GM23338 (cell line): ENCODE results near the gene C1orf21. TPM values are rescaled to one million over a fixed set of nuclear protein-coding genes. Genes with fewer than 3 reads are reported as not detected.

Experiments used
- ATAC-seq: fragments of 200-7000 bp; cut with Tn5 transposase; 3 replicates; pipeline ENCODE4 v1.9.1; 2020
- DNase-seq: peaks from one replicate; pipeline ENCODE4 v3.0.0-alpha.2; 2015; ENCODE audit warnings: low spot score
- H2AFZ ChIP-seq: fragments of 200-600 bp; sonication (generic); 2 replicates; pipeline ENCODE4 v1.8.0; 2016; ENCODE audit warnings: antibody characterized with exemption, mild to moderate bottlenecking, moderate library complexity
- H3F3A ChIP-seq: fragments of 200-600 bp; sonication (generic); replicated peaks from 2 replicates; pipeline ENCODE4 v1.8.0; 2017; ENCODE audit warnings: antibody characterized with exemption, mixed run types, low read depth
- H3K27ac ChIP-seq: fragments of 200-600 bp; sonication (generic); 2 replicates; pipeline ENCODE4 v1.6.1; 2016; ENCODE audit warnings: low read depth
- H3K27me3 ChIP-seq: fragments of 200-600 bp; sonication (generic); 2 replicates; pipeline ENCODE4 v1.8.0; 2016; ENCODE audit warnings: mild to moderate bottlenecking, mixed run types, moderate library complexity; ENCODE audit not compliant: insufficient read depth
- H3K36me3 ChIP-seq: fragments of 200-600 bp; sonication (generic); 2 replicates; pipeline ENCODE4 v1.8.0; 2016; ENCODE audit warnings: mild to moderate bottlenecking; ENCODE audit not compliant: insufficient read depth
- H3K4me1 ChIP-seq: fragments of 200-600 bp; sonication (generic); 2 replicates; pipeline ENCODE4 v1.8.0; 2016; ENCODE audit warnings: mild to moderate bottlenecking, moderate library complexity; ENCODE audit not compliant: insufficient read depth
- H3K4me2 ChIP-seq: fragments of 200-600 bp; sonication (generic); 2 replicates; pipeline ENCODE4 v1.7.1; 2017; ENCODE audit warnings: mixed run types
- H3K4me3 ChIP-seq: fragments of 200-600 bp; sonication (generic); 2 replicates; pipeline ENCODE4 v1.6.1; 2016; ENCODE audit warnings: mixed run types
- H3K79me2 ChIP-seq: fragments of 200-600 bp; sonication (generic); replicated peaks from 2 replicates; pipeline ENCODE4 v1.8.0; 2017; ENCODE audit warnings: mild to moderate bottlenecking; ENCODE audit not compliant: insufficient read depth
- H3K9me2 ChIP-seq: fragments of 200-600 bp; sonication (generic); 2 replicates; pipeline ENCODE4 v1.8.0; 2017; ENCODE audit not compliant: insufficient read depth
- H4K20me1 ChIP-seq: fragments of 200-600 bp; sonication (generic); replicated peaks from 2 replicates; pipeline ENCODE4 v1.8.0; 2017; ENCODE audit warnings: mild to moderate bottlenecking; ENCODE audit not compliant: insufficient read depth
- H3K27ac Mint-ChIP-seq: 2 replicates; pipeline ENCODE4 v1.8.0; 2020; ENCODE audit warnings: inconsistent platforms, mild to moderate bottlenecking, moderate library complexity, mixed read lengths
- H3K27me3 Mint-ChIP-seq: 3 replicates; pipeline ENCODE4 v1.8.0; 2022; ENCODE audit warnings: low read depth, mild to moderate bottlenecking, moderate library complexity, mixed read lengths, inconsistent platforms; ENCODE audit not compliant: insufficient read depth, poor library complexity
- H3K36me3 Mint-ChIP-seq: 3 replicates; pipeline ENCODE4 v1.8.0; 2021; ENCODE audit warnings: low read depth, mild to moderate bottlenecking, inconsistent platforms, moderate library complexity, mixed read lengths
- H3K4me1 Mint-ChIP-seq: 3 replicates; pipeline ENCODE4 v1.8.0; 2020; ENCODE audit warnings: mild to moderate bottlenecking, inconsistent platforms, mixed read lengths
- H3K4me3 Mint-ChIP-seq: 3 replicates; pipeline ENCODE4 v1.8.0; 2021; ENCODE audit warnings: moderate library complexity, mild to moderate bottlenecking, inconsistent platforms, mixed read lengths
- H3K9me3 Mint-ChIP-seq: 3 replicates; pipeline ENCODE4 v1.8.0; 2020; ENCODE audit warnings: moderate library complexity, mild to moderate bottlenecking, inconsistent platforms, mixed read lengths
- POLR2AphosphoS5 ChIP-seq: IDR thresholded peaks from 2 replicates; pipeline ENCODE4 v1.6.1; 2016; ENCODE audit warnings: antibody characterized with exemption, low read depth
- ZNF114 ChIP-seq: fragments of 250-450 bp; sonication (Bioruptor Pico); IDR thresholded peaks from 2 replicates; pipeline ENCODE4 v1.5.0; 2020; ENCODE audit warnings: mild to moderate bottlenecking, moderate library complexity
- ZNF331 ChIP-seq: fragments of 250-450 bp; sonication (Bioruptor Pico); IDR thresholded peaks from 2 replicates; pipeline ENCODE4 v1.5.0; 2020; ENCODE audit warnings: low read depth, mild to moderate bottlenecking, moderate library complexity
- polyA plus RNA-seq: library from polyadenylated mRNA; unstranded; fragments of >200 nt; fragmentation: Nextera tagmentation; extraction: Ambion mirVana; gene quantifications from 2 replicates; pipeline ENCODE4 v1.2.1, GENCODE V29; 2016
- total RNA-seq: library from RNA; depleted of rRNA; stranded (reverse); fragments of >200 nt; shearing (Covaris generic); gene quantifications from 2 replicates; pipeline ENCODE4 v1.2.3, GENCODE V29; 2014
- TF ChIP-seq, protein P1 (sequence below): fragments of 250-450 bp; sonication (Bioruptor Pico); IDR thresholded peaks from 2 replicates; pipeline ENCODE4 v1.5.0; 2020; ENCODE audit warnings: mild to moderate bottlenecking, moderate library complexity
- TF ChIP-seq, protein P2 (sequence below), 2 experiments: fragments of 200-600 bp in 1 of 2; sonication (generic) in 1 of 2; conservative IDR thresholded peaks; 2 replicates each; pipeline versions ENCODE4 v1.5.1 to v1.6.1; 2016 to 2017; ENCODE audit warnings: antibody characterized with exemption in 2 of 2, low read depth in 2 of 2, mild to moderate bottlenecking in 2 of 2, moderate library complexity in 1 of 2

The C1orf21 gene
- total and polyA plus RNA-seq, 2 experiments from 2014 or later = 28.0 to 40.4 TPM

DNA sequence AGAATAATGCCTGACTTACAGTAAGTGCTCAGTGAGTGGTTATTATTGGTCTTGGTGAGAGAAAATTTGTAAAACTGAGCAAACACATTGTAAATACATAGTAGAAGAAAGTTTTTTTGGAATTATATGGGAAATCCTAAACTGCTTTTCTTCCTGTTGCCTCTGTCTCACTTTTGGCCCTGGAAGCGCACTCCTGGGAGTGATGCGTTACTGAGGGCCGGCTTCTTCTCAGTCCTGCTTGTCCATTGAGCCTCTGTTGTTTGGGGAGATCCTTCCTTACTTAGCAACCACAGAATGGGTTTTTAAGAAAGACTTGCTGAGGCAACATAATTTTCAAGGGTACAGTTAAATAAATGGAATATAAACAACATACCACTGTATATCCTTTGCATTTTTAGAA lies 201.9 kb downstream of the C1orf21 start (continued):
- TF ChIP-seq, protein P1, sequence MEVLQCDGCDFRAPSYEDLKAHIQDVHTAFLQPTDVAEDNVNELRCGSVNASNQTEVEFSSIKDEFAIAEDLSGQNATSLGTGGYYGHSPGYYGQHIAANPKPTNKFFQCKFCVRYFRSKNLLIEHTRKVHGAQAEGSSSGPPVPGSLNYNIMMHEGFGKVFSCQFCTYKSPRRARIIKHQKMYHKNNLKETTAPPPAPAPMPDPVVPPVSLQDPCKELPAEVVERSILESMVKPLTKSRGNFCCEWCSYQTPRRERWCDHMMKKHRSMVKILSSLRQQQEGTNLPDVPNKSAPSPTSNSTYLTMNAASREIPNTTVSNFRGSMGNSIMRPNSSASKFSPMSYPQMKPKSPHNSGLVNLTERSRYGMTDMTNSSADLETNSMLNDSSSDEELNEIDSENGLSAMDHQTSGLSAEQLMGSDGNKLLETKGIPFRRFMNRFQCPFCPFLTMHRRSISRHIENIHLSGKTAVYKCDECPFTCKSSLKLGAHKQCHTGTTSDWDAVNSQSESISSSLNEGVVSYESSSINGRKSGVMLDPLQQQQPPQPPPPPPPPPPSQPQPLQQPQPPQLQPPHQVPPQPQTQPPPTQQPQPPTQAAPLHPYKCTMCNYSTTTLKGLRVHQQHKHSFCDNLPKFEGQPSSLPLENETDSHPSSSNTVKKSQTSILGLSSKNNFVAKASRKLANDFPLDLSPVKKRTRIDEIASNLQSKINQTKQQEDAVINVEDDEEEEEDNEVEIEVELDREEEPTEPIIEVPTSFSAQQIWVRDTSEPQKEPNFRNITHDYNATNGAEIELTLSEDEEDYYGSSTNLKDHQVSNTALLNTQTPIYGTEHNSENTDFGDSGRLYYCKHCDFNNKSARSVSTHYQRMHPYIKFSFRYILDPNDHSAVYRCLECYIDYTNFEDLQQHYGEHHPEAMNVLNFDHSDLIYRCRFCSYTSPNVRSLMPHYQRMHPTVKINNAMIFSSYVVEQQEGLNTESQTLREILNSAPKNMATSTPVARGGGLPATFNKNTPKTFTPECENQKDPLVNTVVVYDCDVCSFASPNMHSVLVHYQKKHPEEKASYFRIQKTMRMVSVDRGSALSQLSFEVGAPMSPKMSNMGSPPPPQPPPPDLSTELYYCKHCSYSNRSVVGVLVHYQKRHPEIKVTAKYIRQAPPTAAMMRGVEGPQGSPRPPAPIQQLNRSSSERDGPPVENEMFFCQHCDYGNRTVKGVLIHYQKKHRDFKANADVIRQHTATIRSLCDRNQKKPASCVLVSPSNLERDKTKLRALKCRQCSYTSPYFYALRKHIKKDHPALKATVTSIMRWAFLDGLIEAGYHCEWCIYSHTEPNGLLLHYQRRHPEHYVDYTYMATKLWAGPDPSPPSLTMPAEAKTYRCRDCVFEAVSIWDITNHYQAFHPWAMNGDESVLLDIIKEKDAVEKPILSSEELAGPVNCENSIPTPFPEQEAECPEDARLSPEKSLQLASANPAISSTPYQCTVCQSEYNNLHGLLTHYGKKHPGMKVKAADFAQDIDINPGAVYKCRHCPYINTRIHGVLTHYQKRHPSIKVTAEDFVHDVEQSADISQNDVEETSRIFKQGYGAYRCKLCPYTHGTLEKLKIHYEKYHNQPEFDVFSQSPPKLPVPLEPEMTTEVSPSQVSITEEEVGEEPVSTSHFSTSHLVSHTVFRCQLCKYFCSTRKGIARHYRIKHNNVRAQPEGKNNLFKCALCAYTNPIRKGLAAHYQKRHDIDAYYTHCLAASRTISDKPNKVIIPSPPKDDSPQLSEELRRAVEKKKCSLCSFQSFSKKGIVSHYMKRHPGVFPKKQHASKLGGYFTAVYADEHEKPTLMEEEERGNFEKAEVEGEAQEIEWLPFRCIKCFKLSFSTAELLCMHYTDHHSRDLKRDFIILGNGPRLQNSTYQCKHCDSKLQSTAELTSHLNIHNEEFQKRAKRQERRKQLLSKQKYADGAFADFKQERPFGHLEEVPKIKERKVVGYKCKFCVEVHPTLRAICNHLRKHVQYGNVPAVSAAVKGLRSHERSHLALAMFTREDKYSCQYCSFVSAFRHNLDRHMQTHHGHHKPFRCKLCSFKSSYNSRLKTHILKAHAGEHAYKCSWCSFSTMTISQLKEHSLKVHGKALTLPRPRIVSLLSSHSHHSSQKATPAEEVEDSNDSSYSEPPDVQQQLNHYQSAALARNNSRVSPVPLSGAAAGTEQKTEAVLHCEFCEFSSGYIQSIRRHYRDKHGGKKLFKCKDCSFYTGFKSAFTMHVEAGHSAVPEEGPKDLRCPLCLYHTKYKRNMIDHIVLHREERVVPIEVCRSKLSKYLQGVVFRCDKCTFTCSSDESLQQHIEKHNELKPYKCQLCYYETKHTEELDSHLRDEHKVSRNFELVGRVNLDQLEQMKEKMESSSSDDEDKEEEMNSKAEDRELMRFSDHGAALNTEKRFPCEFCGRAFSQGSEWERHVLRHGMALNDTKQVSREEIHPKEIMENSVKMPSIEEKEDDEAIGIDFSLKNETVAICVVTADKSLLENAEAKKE (CRISPR knock-in tag) = no peak
- no peak for TF ChIP-seq ZNF114

DNA sequence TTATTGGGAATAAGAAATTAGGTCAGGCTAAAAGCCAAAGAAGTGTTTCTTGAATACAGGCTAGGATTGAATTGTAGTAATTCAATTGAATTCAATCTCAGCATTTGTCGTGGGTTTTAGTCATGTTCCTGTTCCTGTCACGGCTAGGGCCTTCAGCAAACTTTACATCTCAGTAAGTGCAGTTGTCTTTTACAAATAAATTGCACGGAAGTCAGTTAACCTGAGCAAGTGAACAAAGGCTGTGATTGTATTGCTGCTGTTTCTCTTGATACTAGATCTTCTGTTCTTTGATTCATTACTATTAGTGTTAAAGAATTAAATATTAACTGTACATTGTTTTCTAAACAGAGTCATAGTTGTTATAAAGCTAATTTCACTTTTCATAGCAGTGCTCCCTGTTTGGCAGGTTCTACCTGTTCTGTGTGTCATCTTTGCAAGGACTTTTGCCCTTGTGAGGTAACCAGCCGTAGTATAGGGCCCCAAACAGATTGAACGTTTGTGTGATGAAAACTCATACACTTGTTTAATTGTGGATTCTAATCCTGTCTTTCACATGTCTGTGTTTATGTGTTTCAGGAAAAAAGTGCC lies 203.4 kb downstream of the C1orf21 start:
- H3K36me3 ChIP-seq = no peaks in the 10 kb centered on the region
- H3K4me3 ChIP-seq = no peak overlapping the region
- peaks cover 30% of the 10 kb centered on the region for H3K79me2 ChIP-seq
- peaks cover 2% of the 10 kb centered on the region for H3K27me3 Mint-ChIP-seq
- H3K27ac Mint-ChIP-seq = no peak overlapping the region
- no peak overlapping the region for H3K27ac ChIP-seq
- no peak overlapping the region for H3K4me3 Mint-ChIP-seq
- peaks cover 11% of the 10 kb centered on the region for H3K36me3 Mint-ChIP-seq
- H3K4me2 ChIP-seq = no peak overlapping the region
- H3K4me1 ChIP-seq = no peaks in the 10 kb centered on the region
- H3K4me1 Mint-ChIP-seq = peaks cover 3% of the 10 kb centered on the region; the same call in 2 of the 3 replicates
- no peak overlapping the region for H2AFZ ChIP-seq
- H3K9me3 Mint-ChIP-seq = no peaks in the 10 kb centered on the region; the same call in 2 of the 3 replicates
- no peaks in the 10 kb centered on the region for H3K27me3 ChIP-seq
- H3K9me2 ChIP-seq = no peaks in the 10 kb centered on the region
- ATAC-seq (no peak), DNase-seq (no peak)
- H4K20me1 ChIP-seq = 0 out of 2 replicates have a peak, but pooled peaks cover 3% of the 10 kb centered on the region
- no peaks in the 10 kb centered on the region for H3F3A ChIP-seq
- TF ChIP-seq ZNF331 (CRISPR knock-in tag) (no peak), ZNF114 (no peak), POLR2AphosphoS5 (no peak)
- TF ChIP-seq, protein P2, sequence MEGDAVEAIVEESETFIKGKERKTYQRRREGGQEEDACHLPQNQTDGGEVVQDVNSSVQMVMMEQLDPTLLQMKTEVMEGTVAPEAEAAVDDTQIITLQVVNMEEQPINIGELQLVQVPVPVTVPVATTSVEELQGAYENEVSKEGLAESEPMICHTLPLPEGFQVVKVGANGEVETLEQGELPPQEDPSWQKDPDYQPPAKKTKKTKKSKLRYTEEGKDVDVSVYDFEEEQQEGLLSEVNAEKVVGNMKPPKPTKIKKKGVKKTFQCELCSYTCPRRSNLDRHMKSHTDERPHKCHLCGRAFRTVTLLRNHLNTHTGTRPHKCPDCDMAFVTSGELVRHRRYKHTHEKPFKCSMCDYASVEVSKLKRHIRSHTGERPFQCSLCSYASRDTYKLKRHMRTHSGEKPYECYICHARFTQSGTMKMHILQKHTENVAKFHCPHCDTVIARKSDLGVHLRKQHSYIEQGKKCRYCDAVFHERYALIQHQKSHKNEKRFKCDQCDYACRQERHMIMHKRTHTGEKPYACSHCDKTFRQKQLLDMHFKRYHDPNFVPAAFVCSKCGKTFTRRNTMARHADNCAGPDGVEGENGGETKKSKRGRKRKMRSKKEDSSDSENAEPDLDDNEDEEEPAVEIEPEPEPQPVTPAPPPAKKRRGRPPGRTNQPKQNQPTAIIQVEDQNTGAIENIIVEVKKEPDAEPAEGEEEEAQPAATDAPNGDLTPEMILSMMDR (conservative IDR thresholded peaks at IDR 0.05; ENCODE audit: low read depth in 2 of 2) = no peak
- TF ChIP-seq, protein P1 (CRISPR knock-in tag) = no peak
